Testis (tissue), 2 donors: ENCODE measurements around the gene RIMBP2.

Source experiments
- POLR2A ChIP-seq: fragments of 450-650 bp; IDR thresholded peaks from one replicate; pipeline ENCODE4 v1.6.1; 2017; ENCODE audit warnings: antibody characterized with exemption, mild to moderate bottlenecking, moderate library complexity
- TF ChIP-seq, protein P1 (sequence below), 3 experiments: fragments of 450-650 bp in 2 of 3; fragments of 200-600 bp in 1 of 3; sonication (generic) in 1 of 3; IDR thresholded peaks; one replicate each; pipeline ENCODE4 v1.5.1; 2016 to 2019; ENCODE audit warnings: antibody characterized with exemption in 3 of 3, mild to moderate bottlenecking in 2 of 3, moderate library complexity in 1 of 3

DNA sequence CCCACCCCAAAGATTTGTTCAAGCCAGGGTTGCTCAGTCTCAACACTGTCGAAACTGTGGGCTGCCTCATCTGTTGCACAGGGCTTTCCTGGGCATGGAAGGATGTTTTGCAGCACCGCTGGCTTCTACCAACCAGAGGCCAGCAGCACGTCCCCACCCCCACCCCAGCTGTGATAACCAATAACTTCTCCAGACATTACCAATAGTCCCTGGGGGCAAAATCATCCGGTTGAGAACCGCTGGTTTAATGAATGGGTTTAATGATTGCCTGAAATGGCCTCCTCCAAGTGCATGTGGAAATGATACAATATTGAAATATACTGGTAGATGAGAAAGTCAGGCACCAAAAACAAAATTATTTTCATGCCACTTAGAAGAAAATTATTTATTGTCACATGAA lies 44.5 kb downstream of the RIMBP2 start:
- TF ChIP-seq, protein P1, sequence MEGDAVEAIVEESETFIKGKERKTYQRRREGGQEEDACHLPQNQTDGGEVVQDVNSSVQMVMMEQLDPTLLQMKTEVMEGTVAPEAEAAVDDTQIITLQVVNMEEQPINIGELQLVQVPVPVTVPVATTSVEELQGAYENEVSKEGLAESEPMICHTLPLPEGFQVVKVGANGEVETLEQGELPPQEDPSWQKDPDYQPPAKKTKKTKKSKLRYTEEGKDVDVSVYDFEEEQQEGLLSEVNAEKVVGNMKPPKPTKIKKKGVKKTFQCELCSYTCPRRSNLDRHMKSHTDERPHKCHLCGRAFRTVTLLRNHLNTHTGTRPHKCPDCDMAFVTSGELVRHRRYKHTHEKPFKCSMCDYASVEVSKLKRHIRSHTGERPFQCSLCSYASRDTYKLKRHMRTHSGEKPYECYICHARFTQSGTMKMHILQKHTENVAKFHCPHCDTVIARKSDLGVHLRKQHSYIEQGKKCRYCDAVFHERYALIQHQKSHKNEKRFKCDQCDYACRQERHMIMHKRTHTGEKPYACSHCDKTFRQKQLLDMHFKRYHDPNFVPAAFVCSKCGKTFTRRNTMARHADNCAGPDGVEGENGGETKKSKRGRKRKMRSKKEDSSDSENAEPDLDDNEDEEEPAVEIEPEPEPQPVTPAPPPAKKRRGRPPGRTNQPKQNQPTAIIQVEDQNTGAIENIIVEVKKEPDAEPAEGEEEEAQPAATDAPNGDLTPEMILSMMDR (IDR thresholded peaks at IDR 0.05), result no peak
- TF ChIP-seq POLR2A, result no peak
